Mucosa of rectum (tissue), 2 donors: ENCODE measurements around the gene TFG.

ENCODE experiments used
- H3K27ac ChIP-seq, 2 donors: one replicate each; pipeline ENCODE4 v1.7.0; 2013; ENCODE audit warnings: inconsistent platforms in 2 of 2, low read depth in 2 of 2, low read length in 2 of 2
- H3K27me3 ChIP-seq, 2 donors: one replicate each; pipeline ENCODE4 v1.7.0; 2013; ENCODE audit warnings: low read length in 2 of 2; ENCODE audit not compliant: control insufficient read depth in 2 of 2, insufficient read depth in 2 of 2
- H3K36me3 ChIP-seq, 2 donors: one replicate each; pipeline ENCODE4 v1.7.0; 2013; ENCODE audit warnings: low read length in 2 of 2; ENCODE audit not compliant: control insufficient read depth in 2 of 2, insufficient read depth in 2 of 2
- H3K4me1 ChIP-seq, 2 donors: one replicate each; pipeline ENCODE4 v1.7.0; 2013; ENCODE audit warnings: low read length in 2 of 2, mild to moderate bottlenecking in 1 of 2; ENCODE audit not compliant: control insufficient read depth in 2 of 2, insufficient read depth in 2 of 2
- H3K4me3 ChIP-seq, 2 donors: one replicate each; pipeline ENCODE4 v1.7.0; 2013; ENCODE audit warnings: low read length in 2 of 2
- H3K9ac ChIP-seq, 2 donors: one replicate each; pipeline ENCODE4 v1.7.0; 2013; ENCODE audit warnings: low read length in 2 of 2, low read depth in 1 of 2, mild to moderate bottlenecking in 1 of 2
- H3K9me3 ChIP-seq, 2 donors: one replicate each; pipeline ENCODE4 v1.7.0; 2013; ENCODE audit warnings: low read length in 2 of 2; ENCODE audit not compliant: control insufficient read depth in 2 of 2
- donor health status: healthy.
- donor health status: Normal muscosa, but diverticular disease.

TFG gene

DNA sequence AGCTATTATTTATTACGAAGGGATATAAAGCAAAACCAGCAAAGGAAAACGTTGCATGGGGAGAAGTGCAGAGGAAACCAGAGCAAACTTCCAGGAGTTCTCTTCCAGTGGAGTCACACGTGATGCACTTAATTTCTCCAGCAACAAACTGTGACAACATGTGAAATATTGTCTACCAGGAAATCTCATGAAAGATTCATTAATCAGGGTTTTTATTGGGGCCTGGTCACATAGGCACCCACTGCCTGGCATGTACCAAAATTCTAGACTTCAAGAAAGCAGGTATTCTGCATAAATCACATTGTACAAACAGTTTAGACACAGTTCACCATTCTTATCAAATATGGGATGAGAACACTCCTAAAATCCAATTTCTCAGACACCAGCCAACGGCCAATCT, 5.4 kb upstream of the TFG start:
- H3K27me3 ChIP-seq: no peaks in the 10 kb centered on the region

GRCh38 chr3:100706365-100706764, 2.9 kb upstream of the TFG start:
- Histone ChIP-seq H3K9ac (no peak overlapping the region), H3K4me1 (peaks cover 5 to 9% of the 10 kb centered on the region in 2 donors), H3K36me3 (no peaks in the 10 kb centered on the region), H3K27me3 (no peaks in the 10 kb centered on the region), H3K27ac (no peak overlapping the region), H3K4me3 (no peak overlapping the region), H3K9me3 (no peaks in the 10 kb centered on the region)

More for the DNA sequence above, 5.4 kb upstream of the TFG start:
- no peaks in the 10 kb centered on the region for H3K9me3 ChIP-seq
- no peak overlapping the region for H3K4me3 ChIP-seq
- no peaks in the 10 kb centered on the region for H3K36me3 ChIP-seq
- H3K9ac ChIP-seq: no peak overlapping the region
- H3K27ac ChIP-seq: no peak overlapping the region
- peaks cover 2% of the 10 kb centered on the region in 2 donors for H3K4me1 ChIP-seq

DNA sequence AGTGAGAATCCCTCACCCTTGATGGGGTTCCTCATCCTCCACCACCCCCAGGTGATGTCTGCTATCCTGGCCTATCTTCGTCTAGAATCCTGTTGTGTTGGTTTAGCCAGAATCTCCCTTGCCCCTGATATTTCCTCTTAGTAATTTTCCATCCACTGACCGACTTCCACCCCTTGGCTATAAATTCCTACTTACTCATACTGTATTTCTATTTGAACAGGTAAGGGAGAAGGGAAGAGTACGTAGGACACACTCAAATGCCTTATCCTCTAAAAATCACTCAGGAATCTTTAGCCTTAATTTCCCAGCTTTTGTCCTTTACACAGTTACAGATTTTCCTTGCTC, 678 bp upstream of the TFG start:
- Histone ChIP-seq H3K4me3 (peak overlapping the region; percentile 68 to 91), H3K36me3 (no peaks in the 10 kb centered on the region), H3K9ac (peak overlapping the region; percentile 55 to 82), H3K9me3 (no peaks in the 10 kb centered on the region), H3K27me3 (no peaks in the 10 kb centered on the region), H3K4me1 (peaks cover 10 to 12% of the 10 kb centered on the region in 2 donors), H3K27ac (peak overlapping the region; percentile 95 to 97)

GRCh38 chr3:100709842-100710260, 557 bp downstream of the TFG start:
- Histone ChIP-seq H3K27ac (peak overlapping the region; percentile 95 to 97), H3K9me3 (no peaks in the 10 kb centered on the region), H3K4me1 (peaks cover 10 to 12% of the 10 kb centered on the region in 2 donors), H3K4me3 (peak overlapping the region; percentile 68 to 91), H3K9ac (peak overlapping the region; percentile 87 to 95), H3K36me3 (peaks cover 4 to 5% of the 10 kb centered on the region in 2 donors), H3K27me3 (no peaks in the 10 kb centered on the region)

- H3K27me3 ChIP-seq: no peaks in the 10 kb centered on the region
- H3K9me3 ChIP-seq: no peaks in the 10 kb centered on the region
- peaks cover 10 to 12% of the 10 kb centered on the region in 2 donors for H3K4me1 ChIP-seq
- H3K27ac ChIP-seq: peak overlapping the region; percentile 95 to 97
- peaks cover 9% of the 10 kb centered on the region in 2 donors for H3K36me3 ChIP-seq
- H3K9ac ChIP-seq: peak overlapping the region; percentile 87 to 95
- peak overlapping the region; percentile 68 to 91 for H3K4me3 ChIP-seq
Observed at GRCh38 chr3:100710261-100710968, 1.1 kb downstream of the TFG start.

DNA sequence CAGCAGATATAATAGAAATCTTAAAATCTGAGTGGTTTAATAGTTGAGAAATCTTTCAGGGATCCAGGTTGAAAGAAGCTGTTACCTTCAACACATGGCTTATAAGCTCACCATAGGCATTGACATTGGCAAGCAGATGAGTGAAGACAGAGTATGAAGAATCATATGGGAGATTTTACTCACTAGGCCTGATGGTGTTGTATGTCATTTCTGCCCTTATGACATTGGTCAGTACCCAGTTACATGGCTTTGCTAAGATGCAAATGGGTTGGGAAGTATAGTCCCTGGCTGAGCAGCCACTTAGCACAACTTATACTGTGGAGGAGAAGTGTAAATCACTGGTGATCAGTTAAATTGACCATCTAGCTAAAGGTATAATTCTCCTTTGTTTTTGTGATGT, 5.9 kb downstream of the TFG start:
- no peak overlapping the region for H3K27ac ChIP-seq
- H3K9me3 ChIP-seq: no peaks in the 10 kb centered on the region
- H3K4me3 ChIP-seq: no peak overlapping the region
- peaks cover 7 to 17% of the 10 kb centered on the region in 2 donors for H3K4me1 ChIP-seq
- H3K27me3 ChIP-seq: no peaks in the 10 kb centered on the region
- no peak overlapping the region for H3K9ac ChIP-seq
- H3K36me3 ChIP-seq: peaks cover 23% of the 10 kb centered on the region in 2 donors

DNA sequence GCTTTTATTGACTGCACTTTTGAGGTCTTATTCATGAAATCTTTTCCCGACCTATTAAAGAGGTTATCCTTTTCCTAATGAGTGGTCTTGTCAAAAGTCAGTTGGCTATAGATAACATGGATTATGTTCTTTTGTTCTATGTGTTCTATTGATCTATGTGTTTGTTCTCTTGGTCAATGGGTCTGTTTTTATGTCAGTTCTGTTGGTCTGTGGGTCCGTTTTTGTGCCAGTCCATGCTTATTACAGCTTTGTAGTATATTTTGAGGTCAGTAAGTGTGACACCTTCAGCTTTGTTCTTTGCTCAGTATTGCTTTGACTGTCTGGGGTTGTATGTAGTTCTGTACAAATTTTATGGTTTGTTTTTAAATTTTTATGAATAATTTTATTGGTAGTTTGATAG, 7.8 kb downstream of the TFG start:
- peaks cover 0 to 7% of the 10 kb centered on the region in 2 donors for H3K4me1 ChIP-seq
- H3K36me3 ChIP-seq: peaks cover 38% of the 10 kb centered on the region in 2 donors

GRCh38 chr3:100717637-100718487, 8.6 kb downstream of the TFG start:
- Histone ChIP-seq H3K9ac (no peak overlapping the region), H3K27me3 (no peaks in the 10 kb centered on the region), H3K4me1 (peaks cover 0 to 7% of the 10 kb centered on the region in 2 donors), H3K27ac (no peak overlapping the region), H3K9me3 (no peaks in the 10 kb centered on the region), H3K4me3 (no peak overlapping the region), H3K36me3 (peaks cover 38% of the 10 kb centered on the region in 2 donors)

More for the DNA sequence above, 7.8 kb downstream of the TFG start:
- no peak overlapping the region for H3K9ac ChIP-seq
- no peaks in the 10 kb centered on the region for H3K27me3 ChIP-seq
- H3K4me3 ChIP-seq: no peak overlapping the region
- no peak overlapping the region for H3K27ac ChIP-seq
- no peaks in the 10 kb centered on the region for H3K9me3 ChIP-seq

- H3K4me1 ChIP-seq: peaks cover 0 to 7% of the 10 kb centered on the region in 2 donors
Observed at GRCh38 chr3:100719136-100719535, 9.8 kb downstream of the TFG start.

GRCh38 chr3:100720426-100720825, 11.1 kb downstream of the TFG start:
- H3K36me3 ChIP-seq: peaks cover 28 to 33% of the 10 kb centered on the region in 2 donors
- H3K4me1 ChIP-seq: peaks cover 0 to 7% of the 10 kb centered on the region in 2 donors
- no peaks in the 10 kb centered on the region for H3K9me3 ChIP-seq
- H3K9ac ChIP-seq: no peak overlapping the region
- no peak overlapping the region for H3K4me3 ChIP-seq
- H3K27me3 ChIP-seq: no peaks in the 10 kb centered on the region
- H3K27ac ChIP-seq: no peak overlapping the region

More at GRCh38 chr3:100719136-100719535, 9.8 kb downstream of the TFG start:
- Histone ChIP-seq H3K4me3 (no peak overlapping the region), H3K27ac (no peak overlapping the region), H3K9me3 (no peaks in the 10 kb centered on the region), H3K9ac (no peak overlapping the region), H3K27me3 (no peaks in the 10 kb centered on the region), H3K36me3 (peaks cover 34% of the 10 kb centered on the region in 2 donors)
